SK-N-SH treated with all-trans-retinoic acid at 6 μM for 48 hours (cell line): Measurements from ENCODE around the gene MARS1.

Experiments used
- ATAC-seq: fragments of 200-7000 bp; cut with Tn5 transposase; 3 replicates; pipeline ENCODE4 v1.9.1; 2020; ENCODE audit warnings: mild to moderate bottlenecking, moderate library complexity
- ARNTL ChIP-seq: fragments of 450-650 bp; formaldehyde crosslinking; IDR thresholded peaks from 2 replicates; pipeline ENCODE4 v1.5.0; 2020; ENCODE audit warnings: low read depth, mild to moderate bottlenecking, moderate library complexity, borderline replicate concordance
- BACH2 ChIP-seq: fragments of 250-450 bp; sonication (Bioruptor Pico); IDR thresholded peaks from 2 replicates; pipeline ENCODE4 v1.9.0; 2021; ENCODE audit warnings: mild to moderate bottlenecking, borderline replicate concordance
- CREB5 ChIP-seq: fragments of 250-450 bp; sonication (Bioruptor Pico); IDR thresholded peaks from 2 replicates; pipeline ENCODE4 v1.5.1; 2020; ENCODE audit warnings: low read depth, mild to moderate bottlenecking, moderate library complexity
- CSDC2 ChIP-seq: fragments of 250-450 bp; sonication (Bioruptor Pico); IDR thresholded peaks from 2 replicates; pipeline ENCODE4 v1.5.0; 2020; ENCODE audit warnings: mild to moderate bottlenecking, moderate library complexity
- CSRNP3 ChIP-seq: fragments of 250-450 bp; sonication (Bioruptor Pico); IDR thresholded peaks from 2 replicates; pipeline ENCODE4 v1.5.1; 2021; ENCODE audit warnings: mild to moderate bottlenecking, moderate library complexity
- GLIS3 ChIP-seq: fragments of 250-450 bp; sonication (Bioruptor Pico); IDR thresholded peaks from 2 replicates; pipeline ENCODE4 v1.5.0; 2020; ENCODE audit warnings: mild to moderate bottlenecking, moderate library complexity
- ISL1 ChIP-seq: fragments of 250-450 bp; sonication (Bioruptor Pico); IDR thresholded peaks from 2 replicates; pipeline ENCODE4 v2.1.2; 2022; ENCODE audit warnings: mild to moderate bottlenecking, moderate library complexity
- OSR1 ChIP-seq: fragments of 250-450 bp; sonication (Bioruptor Pico); IDR thresholded peaks from 2 replicates; pipeline ENCODE4 v1.8.0; 2022; ENCODE audit warnings: moderate library complexity, mild to moderate bottlenecking, inconsistent platforms
- POU6F1 ChIP-seq: fragments of 250-450 bp; sonication (Bioruptor Pico); IDR thresholded peaks from 2 replicates; pipeline ENCODE4 v1.8.0; 2021; ENCODE audit warnings: low read depth, mild to moderate bottlenecking, moderate library complexity, borderline replicate concordance
- PPARA ChIP-seq: fragments of 250-450 bp; sonication (Bioruptor Pico); IDR thresholded peaks from 2 replicates; pipeline ENCODE4 v1.5.0; 2020; ENCODE audit warnings: mild to moderate bottlenecking, borderline replicate concordance
- RARB ChIP-seq: fragments of 250-450 bp; sonication (Bioruptor Pico); IDR thresholded peaks from 2 replicates; pipeline ENCODE4 v1.8.0; 2021; ENCODE audit warnings: mild to moderate bottlenecking, moderate library complexity
- SNAI2 ChIP-seq: fragments of 250-450 bp; sonication (Bioruptor Pico); IDR thresholded peaks from 2 replicates; pipeline ENCODE4 v1.5.0; 2020; ENCODE audit warnings: mild to moderate bottlenecking, moderate library complexity
- TCF4 ChIP-seq: fragments of 250-450 bp; sonication (Bioruptor Pico); IDR thresholded peaks from 2 replicates; pipeline ENCODE4 v1.8.0; 2021; ENCODE audit warnings: mild to moderate bottlenecking, moderate library complexity, borderline replicate concordance
- TOX ChIP-seq: fragments of 250-450 bp; sonication (Bioruptor Pico); IDR thresholded peaks from 2 replicates; pipeline ENCODE4 v1.8.0; 2021; ENCODE audit warnings: mild to moderate bottlenecking, moderate library complexity, borderline replicate concordance
- TSHZ2 ChIP-seq: fragments of 250-450 bp; sonication (Bioruptor Pico); IDR thresholded peaks from 2 replicates; pipeline ENCODE4 v1.5.0; 2020; ENCODE audit warnings: mild to moderate bottlenecking, moderate library complexity
- ZC3H10 ChIP-seq: fragments of 250-450 bp; sonication (Bioruptor Pico); IDR thresholded peaks from 2 replicates; pipeline ENCODE4 v1.5.1; 2021; ENCODE audit warnings: mild to moderate bottlenecking, moderate library complexity
- ZFP3 ChIP-seq: fragments of 250-450 bp; sonication (Bioruptor Pico); IDR thresholded peaks from 2 replicates; pipeline ENCODE4 v1.5.0; 2020; ENCODE audit warnings: mild to moderate bottlenecking, moderate library complexity
- ZNF565 ChIP-seq: fragments of 450-650 bp; formaldehyde crosslinking; conservative IDR thresholded peaks from 2 replicates; pipeline ENCODE4 v1.5.0; 2020; ENCODE audit warnings: low read depth, mild to moderate bottlenecking, moderate library complexity
- ZNF70 ChIP-seq: fragments of 450-650 bp; formaldehyde crosslinking; IDR thresholded peaks from 2 replicates; pipeline ENCODE4 v1.5.0; 2020; ENCODE audit warnings: mild to moderate bottlenecking, moderate library complexity
- ZNF8 ChIP-seq: fragments of 450-650 bp; formaldehyde crosslinking; IDR thresholded peaks from 2 replicates; pipeline ENCODE4 v1.5.0; 2020; ENCODE audit warnings: mild to moderate bottlenecking, moderate library complexity
- TF ChIP-seq, protein P1 (sequence below): fragments of 250-450 bp; sonication (Bioruptor Pico); IDR thresholded peaks from 2 replicates; pipeline ENCODE4 v1.8.0; 2020; ENCODE audit warnings: mild to moderate bottlenecking, moderate library complexity, borderline replicate concordance

Gene MARS1

GRCh38 chr12:57522887-57523705 lies 35.2 kb downstream of the MARS1 start:
- ATAC-seq: no peak; the same call in 2 of the 3 replicates
- TF ChIP-seq OSR1 (no peak), CSRNP3 (CRISPR knock-in tag) (no peak), CREB5 (no peak), ZNF70 (CRISPR knock-in tag) (no peak), SNAI2 (no peak), PPARA (CRISPR knock-in tag) (no peak)
- TF ChIP-seq, protein P1, sequence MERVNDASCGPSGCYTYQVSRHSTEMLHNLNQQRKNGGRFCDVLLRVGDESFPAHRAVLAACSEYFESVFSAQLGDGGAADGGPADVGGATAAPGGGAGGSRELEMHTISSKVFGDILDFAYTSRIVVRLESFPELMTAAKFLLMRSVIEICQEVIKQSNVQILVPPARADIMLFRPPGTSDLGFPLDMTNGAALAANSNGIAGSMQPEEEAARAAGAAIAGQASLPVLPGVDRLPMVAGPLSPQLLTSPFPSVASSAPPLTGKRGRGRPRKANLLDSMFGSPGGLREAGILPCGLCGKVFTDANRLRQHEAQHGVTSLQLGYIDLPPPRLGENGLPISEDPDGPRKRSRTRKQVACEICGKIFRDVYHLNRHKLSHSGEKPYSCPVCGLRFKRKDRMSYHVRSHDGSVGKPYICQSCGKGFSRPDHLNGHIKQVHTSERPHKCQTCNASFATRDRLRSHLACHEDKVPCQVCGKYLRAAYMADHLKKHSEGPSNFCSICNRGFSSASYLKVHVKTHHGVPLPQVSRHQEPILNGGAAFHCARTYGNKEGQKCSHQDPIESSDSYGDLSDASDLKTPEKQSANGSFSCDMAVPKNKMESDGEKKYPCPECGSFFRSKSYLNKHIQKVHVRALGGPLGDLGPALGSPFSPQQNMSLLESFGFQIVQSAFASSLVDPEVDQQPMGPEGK (CRISPR knock-in tag): no peak

GRCh38 chr12:57523706-57524614 lies 36.1 kb downstream of the MARS1 start:
- no peak for ATAC-seq
- TF ChIP-seq CREB5 (no peak), CSRNP3 (CRISPR knock-in tag) (no peak), PPARA (CRISPR knock-in tag) (no peak), RARB (no peak), CSDC2 (CRISPR knock-in tag) (no peak), ZNF8 (no peak), POU6F1 (no peak), ZC3H10 (CRISPR knock-in tag) (no peak), ISL1 (no peak), ZFP3 (CRISPR knock-in tag) (no peak), TCF4 (CRISPR knock-in tag) (no peak), OSR1 (no peak), GLIS3 (no peak), ZNF565 (no peak), SNAI2 (no peak), TSHZ2 (CRISPR knock-in tag) (no peak), ARNTL (CRISPR knock-in tag) (no peak), TOX (CRISPR knock-in tag) (no peak), BACH2 (CRISPR knock-in tag) (no peak)
- TF ChIP-seq, protein P1 (CRISPR knock-in tag): no peak
